HepG2 (cell line): ENCODE measurements around the gene RPL22L1. TPM values are rescaled to one million over a fixed set of nuclear protein-coding genes. Genes with fewer than 3 reads are reported as not detected.
A peak's percentile ranks its signal among the peaks of the same experiment; 100 is the strongest.

Experiments
- ATAC-seq: fragments of 200-7000 bp; cut with Tn5 transposase; 3 replicates; pipeline ENCODE4 v1.9.1; 2020; ENCODE audit warnings: mild to moderate bottlenecking, moderate library complexity
- BruUV-seq: library from RNA; stranded (reverse); fragments of 400-500 nt; replicated peaks from 2 replicates; lab custom pipeline; 2021; lab: Mats Ljungman, UMichigan
- CTCF ChIA-PET: fragments of 300-600 bp; formaldehyde crosslinking; extraction: SDS; loops from one replicate; lab custom pipeline; 2021; ENCODE audit warnings: low total read pairs, inconsistent platforms, low intra/inter-chr PET ratio; lab: Yijun Ruan, JAX
- POLR2A ChIA-PET: fragments of 350-600 bp; sonication (Branson Sonifier 250); formaldehyde crosslinking; loops from one replicate; lab custom pipeline; 2020; ENCODE audit warnings: antibody characterized with exemption, inconsistent platforms; lab: Yijun Ruan, JAX
- DNase-seq: peaks from one replicate; pipeline ENCODE4 v3.0.0-alpha.2; 2015; ENCODE audit warnings: low spot score
- FAIRE-seq: peaks from 3 replicates; lab custom pipeline; 2011; peaks lifted over from hg19 to GRCh38; lab: Jason Lieb, UNC
- H2AFZ ChIP-seq: one replicate; pipeline ENCODE4 v1.6.1; 2011; ENCODE audit warnings: low read length, inconsistent platforms
- H3K27ac ChIP-seq: fragments of 300-600 bp; 3 replicates; pipeline ENCODE4 v1.8.0; 2011; ENCODE audit warnings: mixed run types, mild to moderate bottlenecking, mixed read lengths, low read length, inconsistent platforms; ENCODE audit not compliant: insufficient read depth; ENCODE audit errors: extremely low read length
- H3K27me3 ChIP-seq, 2 experiments: fragments of 200-600 bp in 1 of 2; 2 replicates in 1 of 2; 3 replicates in 1 of 2; pipeline versions ENCODE4 v1.6.0 to v1.8.0; 2011; ENCODE audit warnings: low read length in 2 of 2, mild to moderate bottlenecking in 2 of 2, moderate library complexity in 2 of 2, inconsistent platforms in 1 of 2; ENCODE audit not compliant: insufficient read depth in 2 of 2, control insufficient read depth in 1 of 2
- H3K36me3 ChIP-seq, 2 experiments: fragments of 200-600 bp in 1 of 2; replicated peaks in 1 of 2; 2 replicates in 1 of 2; 3 replicates in 1 of 2; pipeline versions ENCODE4 v1.5.1 to v1.8.0; 2011; ENCODE audit warnings: low read length in 2 of 2, inconsistent platforms in 1 of 2; ENCODE audit not compliant: insufficient read depth in 2 of 2, control insufficient read depth in 1 of 2
- H3K4me1 ChIP-seq: 2 replicates; pipeline ENCODE4 v1.5.1; 2012; ENCODE audit warnings: low read length, inconsistent platforms; ENCODE audit not compliant: insufficient read depth
- H3K4me2 ChIP-seq: 2 replicates; pipeline ENCODE4 v1.6.0; 2011; ENCODE audit warnings: low read depth, low read length, inconsistent platforms
- H3K4me3 ChIP-seq, 3 experiments: fragments of 200-600 bp in 1 of 3; sonication (generic), shearing (Covaris generic) in 1 of 3; replicated peaks in 1 of 3; 2 replicates each; pipeline ENCODE4 v1.5.1; 2011 to 2016; ENCODE audit warnings: low read length in 3 of 3, inconsistent platforms in 2 of 3, low read depth in 2 of 3, mild to moderate bottlenecking in 2 of 3, control low read depth in 1 of 3, mixed read lengths in 1 of 3; ENCODE audit not compliant: insufficient read depth in 1 of 3
- H3K79me2 ChIP-seq: one replicate; pipeline ENCODE4 v1.6.1; 2011; ENCODE audit warnings: low read length, inconsistent platforms; ENCODE audit not compliant: insufficient read depth
- H3K9ac ChIP-seq: 2 replicates; pipeline ENCODE4 v1.6.0; 2011; ENCODE audit warnings: mild to moderate bottlenecking, low read depth, low read length, inconsistent platforms; ENCODE audit not compliant: insufficient read depth
- H3K9me3 ChIP-seq: 2 replicates; pipeline ENCODE4 v1.5.1; 2012; ENCODE audit warnings: mild to moderate bottlenecking, low read length
- H4K20me1 ChIP-seq: 2 replicates; pipeline ENCODE4 v1.6.0; 2011; ENCODE audit warnings: inconsistent platforms, mild to moderate bottlenecking, low read length, moderate library complexity; ENCODE audit not compliant: insufficient read depth
- CEBPB ChIP-seq: IDR thresholded peaks from 2 replicates; pipeline ENCODE4 v1.6.1; 2011; ENCODE audit warnings: low read depth, low read length, improper control_type of control experiment, borderline replicate concordance
- NR3C1 ChIP-seq: sonication (generic); formaldehyde crosslinking; IDR thresholded peaks from 2 replicates; pipeline ENCODE4 v1.4.0; 2020; ENCODE audit warnings: missing genetic modification reagents
- SAP130 ChIP-seq: IDR thresholded peaks from 2 replicates; pipeline ENCODE4 v1.6.1; 2016; ENCODE audit warnings: low read depth
- ZNF235 ChIP-seq: sonication (generic); formaldehyde crosslinking; IDR thresholded peaks from 2 replicates; pipeline ENCODE4 v1.8.1; 2023; ENCODE audit warnings: mild to moderate bottlenecking, missing genetic modification reagents, borderline replicate concordance
- WGBS: methylation state at CpG from one replicate; pipeline ENCODE4 v1.1.6; 2017; ENCODE audit warnings: low lambda C conversion rate; 5-methylcytosine and 5-hydroxymethylcytosine counted together
- in situ Hi-C: cut with HindIII; loops from 2 replicates; pipeline ENCODE4 v1.10.0; 2017; ENCODE audit warnings: low pct_unique_long_range_greater_than_20kb; ENCODE audit not compliant: extremely low pct_ligation_motif_present
- intact Hi-C: fragments of 100-400 bp; cut with micrococcal nuclease; formaldehyde crosslinking; loops from one replicate; pipeline ENCODE4 v1.10.0; 2022; ENCODE audit not compliant: unreplicated experiment
- polyA plus RNA-seq, 8 experiments: library from polyadenylated mRNA; depleted of rRNA in 3 of 8; stranded (reverse) in 7 of 8; unstranded in 1 of 8; fragments of >200 nt; fragmentation: Illumina TruSeq in 4 of 8; extraction: Trizol in 4 of 8; gene quantifications; 2 replicates each; pipeline versions ENCODE4 v1.2.1 to v1.2.3, GENCODE V29; 2011 to 2016; ENCODE audit warnings: low read depth in 4 of 8, missing spikeins in 1 of 8, mixed read lengths in 1 of 8; ENCODE audit not compliant: insufficient read depth in 1 of 8
- total RNA-seq, 5 experiments: library from RNA; depleted of rRNA; stranded (reverse); fragments of >200 nt; fragmentation: Illumina TruSeq; extraction: Trizol; gene quantifications; 2 replicates each; pipeline ENCODE4 v1.2.3, GENCODE V29; 2016; ENCODE audit warnings: low read depth in 1 of 5
- TF ChIP-seq, protein P1 (sequence below): sonication (generic); formaldehyde crosslinking; IDR thresholded peaks from 2 replicates; pipeline ENCODE4 v1.8.0; 2022; ENCODE audit warnings: mild to moderate bottlenecking, missing genetic modification reagents; ENCODE audit not compliant: insufficient replicate concordance
- TF ChIP-seq, protein P2 (sequence below): sonication (generic); formaldehyde crosslinking; IDR thresholded peaks from 2 replicates; pipeline ENCODE4 v1.4.0; 2020; ENCODE audit warnings: missing genetic modification reagents

Gene RPL22L1
- total and polyA plus RNA-seq, 2 of the 13 experiments (the other 11 are each of a cell fraction or from before 2014, with no cell fraction given) = 42.7 to 152 TPM

DNA sequence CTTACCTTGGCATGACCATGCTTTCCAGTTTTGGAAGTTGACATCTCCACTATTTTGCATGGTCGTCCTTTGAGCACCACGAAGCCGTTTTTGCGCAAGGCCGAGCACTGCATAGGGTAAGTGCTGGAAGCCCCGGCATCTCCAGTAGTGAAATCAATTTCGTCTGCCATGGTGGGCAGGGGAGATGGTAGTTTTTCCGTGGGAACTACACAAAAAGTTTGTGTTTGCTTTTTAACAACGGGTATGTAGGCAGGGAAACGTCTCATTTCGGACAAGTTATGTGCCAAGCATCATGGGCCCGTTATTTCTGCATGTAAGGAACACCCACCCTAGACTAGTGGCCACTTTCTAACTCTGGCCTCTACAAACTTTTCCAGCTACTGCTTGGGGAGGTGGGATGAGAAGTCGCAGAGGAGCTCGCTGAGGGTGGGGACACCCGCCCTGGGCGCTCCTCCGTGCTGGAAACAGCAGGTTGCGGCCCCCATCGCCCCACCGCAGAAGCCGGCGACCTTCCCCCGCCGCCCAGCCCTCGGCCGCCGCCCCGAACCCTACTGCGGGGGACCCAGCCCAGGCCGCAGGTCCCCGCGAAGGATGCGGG is 37.7 kb upstream of the RPL22L1 start (continued):
- TF ChIP-seq, protein P1, sequence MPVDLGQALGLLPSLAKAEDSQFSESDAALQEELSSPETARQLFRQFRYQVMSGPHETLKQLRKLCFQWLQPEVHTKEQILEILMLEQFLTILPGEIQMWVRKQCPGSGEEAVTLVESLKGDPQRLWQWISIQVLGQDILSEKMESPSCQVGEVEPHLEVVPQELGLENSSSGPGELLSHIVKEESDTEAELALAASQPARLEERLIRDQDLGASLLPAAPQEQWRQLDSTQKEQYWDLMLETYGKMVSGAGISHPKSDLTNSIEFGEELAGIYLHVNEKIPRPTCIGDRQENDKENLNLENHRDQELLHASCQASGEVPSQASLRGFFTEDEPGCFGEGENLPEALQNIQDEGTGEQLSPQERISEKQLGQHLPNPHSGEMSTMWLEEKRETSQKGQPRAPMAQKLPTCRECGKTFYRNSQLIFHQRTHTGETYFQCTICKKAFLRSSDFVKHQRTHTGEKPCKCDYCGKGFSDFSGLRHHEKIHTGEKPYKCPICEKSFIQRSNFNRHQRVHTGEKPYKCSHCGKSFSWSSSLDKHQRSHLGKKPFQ = peak; percentile 11
- TF ChIP-seq SAP130 (CRISPR knock-in tag) (peak; percentile 22; the same call in 1 of the 2 replicates), ZNF235 (CRISPR knock-in tag) (peak; percentile 37; the same call in 1 of the 2 replicates)
- TF ChIP-seq, protein P2, sequence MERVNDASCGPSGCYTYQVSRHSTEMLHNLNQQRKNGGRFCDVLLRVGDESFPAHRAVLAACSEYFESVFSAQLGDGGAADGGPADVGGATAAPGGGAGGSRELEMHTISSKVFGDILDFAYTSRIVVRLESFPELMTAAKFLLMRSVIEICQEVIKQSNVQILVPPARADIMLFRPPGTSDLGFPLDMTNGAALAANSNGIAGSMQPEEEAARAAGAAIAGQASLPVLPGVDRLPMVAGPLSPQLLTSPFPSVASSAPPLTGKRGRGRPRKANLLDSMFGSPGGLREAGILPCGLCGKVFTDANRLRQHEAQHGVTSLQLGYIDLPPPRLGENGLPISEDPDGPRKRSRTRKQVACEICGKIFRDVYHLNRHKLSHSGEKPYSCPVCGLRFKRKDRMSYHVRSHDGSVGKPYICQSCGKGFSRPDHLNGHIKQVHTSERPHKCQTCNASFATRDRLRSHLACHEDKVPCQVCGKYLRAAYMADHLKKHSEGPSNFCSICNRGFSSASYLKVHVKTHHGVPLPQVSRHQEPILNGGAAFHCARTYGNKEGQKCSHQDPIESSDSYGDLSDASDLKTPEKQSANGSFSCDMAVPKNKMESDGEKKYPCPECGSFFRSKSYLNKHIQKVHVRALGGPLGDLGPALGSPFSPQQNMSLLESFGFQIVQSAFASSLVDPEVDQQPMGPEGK (CRISPR knock-in tag) = 0 out of 2 replicates have a peak, but pooled peaks have one; percentile 4

DNA sequence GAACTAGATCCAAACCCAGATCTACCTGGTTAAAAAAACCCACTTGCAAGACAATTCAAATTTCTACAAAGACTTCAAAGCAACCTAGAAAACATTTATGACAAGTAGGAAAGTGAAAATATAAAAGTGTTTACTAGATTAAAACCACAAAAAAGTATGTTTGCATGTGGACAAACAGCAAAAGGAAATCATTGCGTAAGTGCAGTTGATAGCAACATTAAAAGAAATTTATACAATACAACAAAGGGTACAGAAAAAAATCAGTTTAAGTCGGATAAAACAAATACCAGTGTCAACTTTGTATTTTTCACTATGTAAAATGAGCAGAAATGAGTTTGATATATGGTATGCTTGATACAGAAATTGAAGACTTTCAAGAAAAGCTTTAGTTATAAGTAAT is 35.9 kb upstream of the RPL22L1 start:
- FAIRE-seq (no peak), ATAC-seq (no peak), DNase-seq (no peak)
- ChIA-PET CTCF (no interaction called here), POLR2A (no interaction called here)
- no peaks in the 10 kb centered on the region; a peak in 1 of 5 replicates for H3K36me3 ChIP-seq
- no peak overlapping the region for H2AFZ ChIP-seq
- no peak overlapping the region for H3K4me2 ChIP-seq
- H4K20me1 ChIP-seq = no peaks in the 10 kb centered on the region
- WGBS = 81% methylated on average over 2 of the region's 2 CpGs
- intact Hi-C loops (no loop called here), in situ Hi-C loops (no loop called here)
- peaks cover 5% of the 10 kb centered on the region for H3K9me3 ChIP-seq
- H3K4me1 ChIP-seq = peaks cover 36% of the 10 kb centered on the region
- no TSS peak for BruUV-seq
- no peaks in the 10 kb centered on the region for H3K79me2 ChIP-seq
- H3K27me3 ChIP-seq = no peaks in the 10 kb centered on the region
- H3K9ac ChIP-seq = no peak overlapping the region
- TF ChIP-seq NR3C1 = no peak
- peak; percentile 51; the same call in 1 of the 2 replicates for TF ChIP-seq CEBPB
- no peak overlapping the region for H3K4me3 ChIP-seq
- H3K27ac ChIP-seq = no peak overlapping the region
